Spleen (tissue), 7 donors: ENCODE results near the gene PSMB7.

ENCODE experiments used
- POLR2A ChIP-seq, 3 donors: fragments of 450-650 bp; IDR thresholded peaks; one replicate each; pipeline ENCODE4 v1.5.1; 2017; ENCODE audit warnings: antibody characterized with exemption in 3 of 3, mild to moderate bottlenecking in 1 of 3
- POLR2AphosphoS5 ChIP-seq, 3 donors: sonication (generic); formaldehyde crosslinking; IDR thresholded peaks; one replicate each; pipeline ENCODE4 v1.5.1; 2017; ENCODE audit warnings: antibody characterized with exemption in 3 of 3
- TF ChIP-seq, protein P1 (sequence below), 11 experiments: fragments of 200-600 bp in 7 of 11; fragments of 450-650 bp in 4 of 11; sonication (generic) in 4 of 11; IDR thresholded peaks in 8 of 11; conservative IDR thresholded peaks in 3 of 11; 1 replicate in 7 of 11; 2 replicates in 4 of 11; pipeline versions ENCODE4 v1.4.0 to v1.8.0; 2016 to 2021; ENCODE audit warnings: antibody characterized with exemption in 11 of 11, inconsistent platforms in 4 of 11, mild to moderate bottlenecking in 1 of 11
- donor health status: DM: no; HTN: no; CAD: no; lungs with moderate emphysema.
- donor health status: DM: no; HTN: no; CAD: no.
- donor health status: DM: no; HTN: no; CAD: no.

DNA sequence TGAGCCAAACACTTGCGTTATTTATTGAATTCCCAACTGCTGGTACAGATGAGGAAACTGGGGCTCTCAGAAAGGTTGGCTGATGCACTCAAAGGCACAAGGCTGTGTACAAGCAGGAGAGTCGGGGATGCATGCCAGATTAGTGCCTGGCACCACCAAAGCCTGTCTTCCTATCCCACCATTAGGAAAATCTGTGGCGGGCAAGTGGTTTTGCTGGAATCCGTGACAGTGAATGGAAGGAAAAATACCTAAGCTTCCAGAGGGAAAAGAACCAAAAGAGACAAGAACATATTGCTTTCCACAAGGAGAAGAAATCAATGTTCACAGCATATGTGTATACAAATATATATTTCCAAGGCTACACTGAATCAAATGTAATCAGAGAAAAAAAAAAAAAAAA is 51.1 kb downstream of the PSMB7 start:
- TF ChIP-seq POLR2A (IDR thresholded peaks at IDR 0.05) (no peak), POLR2AphosphoS5 (IDR thresholded peaks at IDR 0.05) (no peak)
- TF ChIP-seq, protein P1, sequence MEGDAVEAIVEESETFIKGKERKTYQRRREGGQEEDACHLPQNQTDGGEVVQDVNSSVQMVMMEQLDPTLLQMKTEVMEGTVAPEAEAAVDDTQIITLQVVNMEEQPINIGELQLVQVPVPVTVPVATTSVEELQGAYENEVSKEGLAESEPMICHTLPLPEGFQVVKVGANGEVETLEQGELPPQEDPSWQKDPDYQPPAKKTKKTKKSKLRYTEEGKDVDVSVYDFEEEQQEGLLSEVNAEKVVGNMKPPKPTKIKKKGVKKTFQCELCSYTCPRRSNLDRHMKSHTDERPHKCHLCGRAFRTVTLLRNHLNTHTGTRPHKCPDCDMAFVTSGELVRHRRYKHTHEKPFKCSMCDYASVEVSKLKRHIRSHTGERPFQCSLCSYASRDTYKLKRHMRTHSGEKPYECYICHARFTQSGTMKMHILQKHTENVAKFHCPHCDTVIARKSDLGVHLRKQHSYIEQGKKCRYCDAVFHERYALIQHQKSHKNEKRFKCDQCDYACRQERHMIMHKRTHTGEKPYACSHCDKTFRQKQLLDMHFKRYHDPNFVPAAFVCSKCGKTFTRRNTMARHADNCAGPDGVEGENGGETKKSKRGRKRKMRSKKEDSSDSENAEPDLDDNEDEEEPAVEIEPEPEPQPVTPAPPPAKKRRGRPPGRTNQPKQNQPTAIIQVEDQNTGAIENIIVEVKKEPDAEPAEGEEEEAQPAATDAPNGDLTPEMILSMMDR (IDR thresholded peaks at IDR 0.05 in 8 of 11, conservative IDR thresholded peaks at IDR 0.05 in 3 of 11), result no peak
